Activated T-cell treated with anti-CD3 and anti-CD28 coated beads, Interleukin-2, amount 50 U/mL, for 24 hours (primary cell): ENCODE results near the gene IFI27L1.

ENCODE experiments used
- DNase-seq: peaks from one replicate; pipeline ENCODE4 v3.0.0-alpha.2; 2020
- H3K27ac Mint-ChIP-seq: 2 replicates; pipeline ENCODE4 v1.8.0; 2020; ENCODE audit warnings: mild to moderate bottlenecking, mixed read lengths
- H3K27me3 Mint-ChIP-seq: 2 replicates; pipeline ENCODE4 v1.8.0; 2020; ENCODE audit warnings: mixed read lengths
- H3K36me3 Mint-ChIP-seq: 2 replicates; pipeline ENCODE4 v1.8.0; 2020; ENCODE audit warnings: low read depth, mixed read lengths
- H3K4me1 Mint-ChIP-seq: 2 replicates; pipeline ENCODE4 v1.8.0; 2020; ENCODE audit warnings: low read depth, mixed read lengths
- H3K4me3 Mint-ChIP-seq: 2 replicates; pipeline ENCODE4 v1.8.0; 2020; ENCODE audit warnings: mild to moderate bottlenecking, moderate library complexity, mixed read lengths
- H3K9me3 Mint-ChIP-seq: 2 replicates; pipeline ENCODE4 v1.8.0; 2020; ENCODE audit warnings: mixed read lengths

The IFI27L1 gene

GRCh38 chr14:94138251-94138650 is 57.1 kb downstream of the IFI27L1 start:
- Mint-ChIP-seq H3K27me3 (peaks cover 11% of the 10 kb centered on the region), H3K27ac (no peak overlapping the region), H3K4me3 (no peak overlapping the region), H3K4me1 (peaks cover 5% of the 10 kb centered on the region), H3K9me3 (peaks cover 5% of the 10 kb centered on the region), H3K36me3 (no peaks in the 10 kb centered on the region)
- DNase-seq, result no peak

- peaks cover 5% of the 10 kb centered on the region for H3K9me3 Mint-ChIP-seq
- no peaks in the 10 kb centered on the region for H3K36me3 Mint-ChIP-seq
- no peak overlapping the region for H3K4me3 Mint-ChIP-seq
These were observed 57.9 kb downstream of the IFI27L1 start for GRCh38 chr14:94139006-94139405.

GRCh38 chr14:94139421-94139820 is 58.3 kb downstream of the IFI27L1 start:
- H3K4me3 Mint-ChIP-seq, result no peak overlapping the region
- H3K4me1 Mint-ChIP-seq, result peaks cover 6% of the 10 kb centered on the region
- peaks cover 11% of the 10 kb centered on the region for H3K27me3 Mint-ChIP-seq
- no peak for DNase-seq
- peaks cover 5% of the 10 kb centered on the region for H3K9me3 Mint-ChIP-seq
- H3K27ac Mint-ChIP-seq, result no peak overlapping the region
- no peaks in the 10 kb centered on the region for H3K36me3 Mint-ChIP-seq

More at GRCh38 chr14:94139006-94139405, 57.9 kb downstream of the IFI27L1 start:
- H3K27ac Mint-ChIP-seq, result no peak overlapping the region
- H3K4me1 Mint-ChIP-seq, result peaks cover 5% of the 10 kb centered on the region
- DNase-seq, result no peak
- H3K27me3 Mint-ChIP-seq, result peaks cover 11% of the 10 kb centered on the region

GRCh38 chr14:94142247-94142646 is 61.1 kb downstream of the IFI27L1 start:
- Mint-ChIP-seq H3K9me3 (no peaks in the 10 kb centered on the region), H3K4me3 (no peak overlapping the region), H3K4me1 (peaks cover 16% of the 10 kb centered on the region), H3K27ac (no peak overlapping the region), H3K36me3 (no peaks in the 10 kb centered on the region), H3K27me3 (peaks cover 2% of the 10 kb centered on the region)
- DNase-seq, result no peak

GRCh38 chr14:94142836-94143235 is 61.7 kb downstream of the IFI27L1 start:
- DNase-seq, result no peak
- Mint-ChIP-seq H3K4me3 (no peak overlapping the region), H3K27ac (no peak overlapping the region), H3K4me1 (peaks cover 20% of the 10 kb centered on the region), H3K27me3 (no peaks in the 10 kb centered on the region), H3K9me3 (no peaks in the 10 kb centered on the region), H3K36me3 (no peaks in the 10 kb centered on the region)

- Mint-ChIP-seq H3K27me3 (no peaks in the 10 kb centered on the region), H3K9me3 (no peaks in the 10 kb centered on the region), H3K36me3 (no peaks in the 10 kb centered on the region), H3K4me1 (peaks cover 20% of the 10 kb centered on the region), H3K4me3 (no peak overlapping the region), H3K27ac (no peak overlapping the region)
- no peak for DNase-seq
These were observed 62.1 kb downstream of the IFI27L1 start for GRCh38 chr14:94143239-94143638.

- Mint-ChIP-seq H3K9me3 (no peaks in the 10 kb centered on the region), H3K27ac (no peak overlapping the region), H3K4me3 (no peak overlapping the region), H3K36me3 (no peaks in the 10 kb centered on the region), H3K27me3 (no peaks in the 10 kb centered on the region), H3K4me1 (peaks cover 20% of the 10 kb centered on the region)
- no peak for DNase-seq
These were observed 62.6 kb downstream of the IFI27L1 start for GRCh38 chr14:94143711-94144110.

- Mint-ChIP-seq H3K27ac (no peak overlapping the region), H3K27me3 (no peaks in the 10 kb centered on the region), H3K4me3 (no peak overlapping the region), H3K4me1 (peaks cover 20% of the 10 kb centered on the region), H3K9me3 (no peaks in the 10 kb centered on the region), H3K36me3 (no peaks in the 10 kb centered on the region)
- DNase-seq, result no peak
These were observed 63.7 kb downstream of the IFI27L1 start for GRCh38 chr14:94144765-94145164.

GRCh38 chr14:94145902-94146527 is 64.9 kb downstream of the IFI27L1 start:
- H3K4me1 Mint-ChIP-seq, result peaks cover 20% of the 10 kb centered on the region
- H3K27me3 Mint-ChIP-seq, result peaks cover 3% of the 10 kb centered on the region
- DNase-seq, result no peak
- H3K27ac Mint-ChIP-seq, result no peak overlapping the region
- H3K36me3 Mint-ChIP-seq, result no peaks in the 10 kb centered on the region
- no peak overlapping the region for H3K4me3 Mint-ChIP-seq
- no peaks in the 10 kb centered on the region for H3K9me3 Mint-ChIP-seq
